CD14-positive monocyte (primary cell): ENCODE measurements around the gene BMERB1. TPM values are rescaled to one million over a fixed set of nuclear protein-coding genes. Genes with fewer than 3 reads are reported as not detected.

Source experiments
- DNase-seq, 3 donors: peaks; one replicate each; pipeline ENCODE4 v3.0.0-alpha.2; 2011 to 2022
- H2AFZ ChIP-seq: 2 replicates; pipeline ENCODE4 v1.6.0; 2012; ENCODE audit warnings: mild to moderate bottlenecking, low read depth, low read length, inconsistent platforms; ENCODE audit not compliant: insufficient read depth, poor library complexity, severe bottlenecking
- H3K27ac ChIP-seq, 2 donors: 1 replicate in 1 of 2; 2 replicates in 1 of 2; pipeline ENCODE4 v1.5.1; 2012 to 2013; ENCODE audit warnings: low read length in 2 of 2, control low read depth in 1 of 2, inconsistent platforms in 1 of 2, low read depth in 1 of 2, mild to moderate bottlenecking in 1 of 2
- H3K27me3 ChIP-seq, 2 donors: one replicate each; pipeline versions ENCODE4 v1.6.0 to v1.6.1; 2011 to 2013; ENCODE audit warnings: low read length in 2 of 2; ENCODE audit not compliant: control insufficient read depth in 2 of 2, insufficient read depth in 2 of 2
- H3K36me3 ChIP-seq, 2 donors: replicated peaks in 1 of 2; 1 replicate in 1 of 2; 2 replicates in 1 of 2; pipeline versions ENCODE4 v1.5.1 to v1.6.1; 2012 to 2013; ENCODE audit warnings: low read length in 2 of 2, control low read depth in 1 of 2, inconsistent platforms in 1 of 2, mild to moderate bottlenecking in 1 of 2; ENCODE audit not compliant: insufficient read depth in 2 of 2, control insufficient read depth in 1 of 2
- H3K4me1 ChIP-seq, 2 donors: 1 replicate in 1 of 2; 2 replicates in 1 of 2; pipeline versions ENCODE4 v1.5.1 to v1.6.1; 2012 to 2013; ENCODE audit warnings: low read length in 2 of 2, control low read depth in 1 of 2, inconsistent platforms in 1 of 2, mild to moderate bottlenecking in 1 of 2, moderate library complexity in 1 of 2; ENCODE audit not compliant: insufficient read depth in 2 of 2, control insufficient read depth in 1 of 2
- H3K4me2 ChIP-seq: replicated peaks from 2 replicates; pipeline ENCODE3; 2012; ENCODE audit warnings: low read length, moderate library complexity, mild to moderate bottlenecking; ENCODE audit not compliant: poor library complexity, severe bottlenecking; ENCODE audit errors: extremely low read depth
- H3K4me3 ChIP-seq, 3 experiments: fragments of 200-600 bp in 1 of 3; sonication (generic) in 1 of 3; replicated peaks in 1 of 3; 1 replicate in 2 of 3; 2 replicates in 1 of 3; pipeline ENCODE4 v1.5.1; 2011 to 2013; ENCODE audit warnings: low read length in 3 of 3, mild to moderate bottlenecking in 3 of 3, control low read depth in 2 of 3, low read depth in 2 of 3, inconsistent platforms in 1 of 3, moderate library complexity in 1 of 3
- H3K79me2 ChIP-seq: 2 replicates; pipeline ENCODE4 v1.6.0; 2012; ENCODE audit warnings: mild to moderate bottlenecking, control low read depth, inconsistent platforms, low read length, moderate library complexity; ENCODE audit not compliant: insufficient read depth
- H3K9ac ChIP-seq: 2 replicates; pipeline ENCODE4 v1.6.0; 2017; ENCODE audit warnings: low read length, mild to moderate bottlenecking; ENCODE audit not compliant: insufficient read depth, poor library complexity, severe bottlenecking
- H3K9me3 ChIP-seq, 2 donors: replicated peaks in 1 of 2; 1 replicate in 1 of 2; 2 replicates in 1 of 2; pipeline versions ENCODE4 v1.5.1 to v1.6.1; 2012 to 2013; ENCODE audit warnings: low read length in 2 of 2, control low read depth in 1 of 2; ENCODE audit not compliant: control insufficient read depth in 1 of 2, insufficient read depth in 1 of 2
- H4K20me1 ChIP-seq: 2 replicates; pipeline ENCODE4 v1.6.0; 2012; ENCODE audit warnings: mild to moderate bottlenecking, low read length, control low read depth, moderate library complexity; ENCODE audit not compliant: insufficient read depth
- H3K27ac Mint-ChIP-seq, 7 donors: one replicate each; pipeline ENCODE4 v1.8.0; 2020; ENCODE audit warnings: mild to moderate bottlenecking in 7 of 7, mixed read lengths in 7 of 7, moderate library complexity in 6 of 7, inconsistent platforms in 2 of 7
- H3K27me3 Mint-ChIP-seq, 3 donors: one replicate each; pipeline ENCODE4 v1.8.0; 2021 to 2022; ENCODE audit warnings: low read depth in 3 of 3, mild to moderate bottlenecking in 3 of 3, mixed read lengths in 3 of 3, moderate library complexity in 3 of 3, inconsistent platforms in 1 of 3
- H3K36me3 Mint-ChIP-seq, 2 donors: one replicate each; pipeline ENCODE4 v1.8.0; 2020; ENCODE audit warnings: mixed read lengths in 2 of 2, inconsistent platforms in 1 of 2, mild to moderate bottlenecking in 1 of 2
- H3K4me1 Mint-ChIP-seq: one replicate; pipeline ENCODE4 v1.8.0; 2020; ENCODE audit warnings: mild to moderate bottlenecking, mixed read lengths
- H3K4me3 Mint-ChIP-seq, 2 donors: one replicate each; pipeline ENCODE4 v1.8.0; 2020; ENCODE audit warnings: mild to moderate bottlenecking in 2 of 2, mixed read lengths in 2 of 2, moderate library complexity in 1 of 2
- H3K9me3 Mint-ChIP-seq, 7 donors: one replicate each; pipeline ENCODE4 v1.8.0; 2020 to 2022; ENCODE audit warnings: mixed read lengths in 7 of 7, mild to moderate bottlenecking in 6 of 7, moderate library complexity in 6 of 7, inconsistent platforms in 2 of 7
- WGBS: methylation state at CpG from one replicate; pipeline ENCODE4 v1.1.5; 2013; ENCODE audit warnings: missing lambda C conversion rate; ENCODE audit not compliant: insufficient coverage; 5-methylcytosine and 5-hydroxymethylcytosine counted together
- intact Hi-C, 2 donors: fragments of 100-400 bp; cut with micrococcal nuclease; formaldehyde crosslinking; loops; one replicate each; pipeline versions ENCODE4 v1.15.0 to v1.15.1; 2023
- polyA plus RNA-seq, 3 donors: library from polyadenylated mRNA; depleted of rRNA in 1 of 3; unstranded in 2 of 3; stranded (reverse) in 1 of 3; fragments of 300-500 nt in 2 of 3; fragments of >200 nt in 1 of 3; fragmentation: Illumina TruSeq in 2 of 3; gene quantifications; 1 replicate in 2 of 3; 2 replicates in 1 of 3; pipeline ENCODE4 v1.2.3, GENCODE V29; 2012 to 2021
- TF ChIP-seq, protein P1 (sequence below): fragments of 200-600 bp; IDR thresholded peaks from one replicate; pipeline ENCODE4 v1.8.0; 2022; ENCODE audit warnings: antibody characterized with exemption, mild to moderate bottlenecking

The BMERB1 gene
- polyA plus RNA-seq, 3 donors, result 0.11 to 0.28 (median 0.11) TPM

DNA sequence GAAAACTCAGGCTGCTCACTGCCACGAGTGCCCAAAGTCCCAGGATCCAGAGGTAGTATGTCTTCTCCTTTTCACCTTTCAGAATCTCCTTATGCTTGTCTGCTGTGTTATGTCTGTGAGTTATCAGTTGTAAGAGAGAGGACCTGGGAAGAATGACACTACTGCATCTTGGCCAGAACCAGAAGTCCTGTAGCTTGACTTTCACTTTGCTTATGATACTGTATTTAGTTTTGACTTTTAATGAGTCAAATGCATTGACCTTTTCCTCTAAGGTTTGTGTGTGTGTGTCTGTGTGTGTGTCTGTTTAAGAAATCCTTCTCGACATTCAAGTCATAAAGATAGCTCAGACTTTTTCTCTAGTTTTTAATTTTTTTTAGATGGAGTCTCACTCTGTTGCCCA, 43.4 kb downstream of the BMERB1 start:
- no peak overlapping the region for H3K4me3 Mint-ChIP-seq
- no peak overlapping the region for H3K4me3 ChIP-seq
- H3K36me3 Mint-ChIP-seq, result no peaks in the 10 kb centered on the region
- H3K79me2 ChIP-seq, result no peaks in the 10 kb centered on the region
- no peaks in the 10 kb centered on the region for H3K36me3 ChIP-seq
- H3K9me3 ChIP-seq, result peaks cover 10 to 17% of the 10 kb centered on the region in 2 donors
- H3K9ac ChIP-seq, result no peak overlapping the region
- H3K4me2 ChIP-seq, result no peak overlapping the region
- H3K4me1 Mint-ChIP-seq, result peaks cover 17% of the 10 kb centered on the region
- peaks cover 8 to 16% of the 10 kb centered on the region in 2 donors for H3K4me1 ChIP-seq
- H4K20me1 ChIP-seq, result no peaks in the 10 kb centered on the region
- H3K9me3 Mint-ChIP-seq, result peaks cover 8 to 19% (median 13%) of the 10 kb centered on the region in 7 donors
- no peak overlapping the region for H3K27ac ChIP-seq
- WGBS, result no CpG with 5 or more reads among the region's 2 CpGs
- H3K27me3 Mint-ChIP-seq, result peaks cover under 1 to 7% (median 5%) of the 10 kb centered on the region in 3 donors
- H3K27me3 ChIP-seq, result no peaks in the 10 kb centered on the region
- no peak for DNase-seq
- H2AFZ ChIP-seq, result no peak overlapping the region
- H3K27ac Mint-ChIP-seq, result no peak overlapping the region
- TF ChIP-seq, protein P1, sequence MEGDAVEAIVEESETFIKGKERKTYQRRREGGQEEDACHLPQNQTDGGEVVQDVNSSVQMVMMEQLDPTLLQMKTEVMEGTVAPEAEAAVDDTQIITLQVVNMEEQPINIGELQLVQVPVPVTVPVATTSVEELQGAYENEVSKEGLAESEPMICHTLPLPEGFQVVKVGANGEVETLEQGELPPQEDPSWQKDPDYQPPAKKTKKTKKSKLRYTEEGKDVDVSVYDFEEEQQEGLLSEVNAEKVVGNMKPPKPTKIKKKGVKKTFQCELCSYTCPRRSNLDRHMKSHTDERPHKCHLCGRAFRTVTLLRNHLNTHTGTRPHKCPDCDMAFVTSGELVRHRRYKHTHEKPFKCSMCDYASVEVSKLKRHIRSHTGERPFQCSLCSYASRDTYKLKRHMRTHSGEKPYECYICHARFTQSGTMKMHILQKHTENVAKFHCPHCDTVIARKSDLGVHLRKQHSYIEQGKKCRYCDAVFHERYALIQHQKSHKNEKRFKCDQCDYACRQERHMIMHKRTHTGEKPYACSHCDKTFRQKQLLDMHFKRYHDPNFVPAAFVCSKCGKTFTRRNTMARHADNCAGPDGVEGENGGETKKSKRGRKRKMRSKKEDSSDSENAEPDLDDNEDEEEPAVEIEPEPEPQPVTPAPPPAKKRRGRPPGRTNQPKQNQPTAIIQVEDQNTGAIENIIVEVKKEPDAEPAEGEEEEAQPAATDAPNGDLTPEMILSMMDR, result no peak
- intact Hi-C loops, result no loop called here

DNA sequence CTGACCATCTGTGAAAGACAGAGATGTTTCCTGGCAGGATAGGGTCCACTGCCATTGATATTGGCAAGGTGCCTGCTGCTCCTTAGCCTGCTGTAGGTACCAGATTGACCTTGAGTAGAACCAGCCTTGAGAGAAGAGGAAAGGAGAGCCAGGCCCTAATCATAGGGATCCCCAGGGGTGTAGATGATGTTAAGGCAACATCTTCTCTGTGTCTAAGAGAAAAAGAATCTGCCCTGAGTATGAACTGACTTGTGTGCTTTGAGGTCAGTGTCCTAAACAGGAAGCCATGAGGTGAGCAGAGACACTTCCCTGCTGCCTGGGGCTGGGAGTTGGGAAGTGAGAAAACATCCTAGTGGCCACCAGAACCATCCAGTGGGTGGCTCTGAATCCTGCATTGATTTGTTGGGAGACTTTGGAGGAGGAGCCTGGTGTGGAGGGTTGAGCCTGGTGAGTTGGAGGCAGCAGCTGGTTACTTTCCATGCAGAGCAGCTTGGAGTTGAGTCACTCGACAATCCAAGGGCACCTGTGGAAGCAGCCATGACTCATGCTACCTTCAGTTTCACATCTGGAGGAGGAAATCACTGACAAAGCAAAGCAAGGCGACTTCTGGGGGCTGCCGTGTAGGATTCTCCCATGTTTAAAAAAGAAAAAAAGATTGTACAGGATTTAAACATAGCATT, 47.8 kb downstream of the BMERB1 start:
- Histone ChIP-seq H3K9ac (no peak overlapping the region), H3K79me2 (no peaks in the 10 kb centered on the region), H3K27me3 (no peaks in the 10 kb centered on the region), H3K9me3 (no peaks in the 10 kb centered on the region), H3K27ac (no peak overlapping the region), H3K4me2 (no peak overlapping the region), H3K4me1 (peaks cover 10 to 20% of the 10 kb centered on the region in 2 donors), H3K36me3 (no peaks in the 10 kb centered on the region), H2AFZ (peak overlapping the region; percentile 6), H4K20me1 (no peaks in the 10 kb centered on the region), H3K4me3 (no peak overlapping the region)
- peaks cover 0 to 2% (median 0%) of the 10 kb centered on the region in 7 donors for H3K9me3 Mint-ChIP-seq
- H3K4me3 Mint-ChIP-seq, result no peak overlapping the region
- TF ChIP-seq, protein P1, result no peak
- intact Hi-C loops, result no loop called here
- WGBS, result 80% methylated on average over 1 of the region's 3 CpGs
- H3K27me3 Mint-ChIP-seq, result peaks cover 0 to 2% (median 2%) of the 10 kb centered on the region in 3 donors
- H3K4me1 Mint-ChIP-seq, result peaks cover 15% of the 10 kb centered on the region
- H3K36me3 Mint-ChIP-seq, result no peaks in the 10 kb centered on the region
- peak overlapping the region in 2 of 7 donors; percentile 30 to 82 for H3K27ac Mint-ChIP-seq
- DNase-seq, result peak in 1 of 3 donors; percentile 6
